Body of pancreas (tissue), 4 donors: Measurements from ENCODE around the gene RER1. TPM values are rescaled to one million over a fixed set of nuclear protein-coding genes. Genes with fewer than 3 reads are reported as not detected.

Experiments used
- ATAC-seq: fragments of 150-250 bp; one replicate; pipeline ENCODE4 v1.9.1; 2016
- DNase-seq, 4 donors: peaks; one replicate each; pipeline ENCODE4 v3.0.0-alpha.2; 2019
- H3K27ac ChIP-seq, 4 donors: fragments of 200-600 bp; sonication (generic); 1 replicate in 3 of 4; 2 replicates in 1 of 4; pipeline versions ENCODE4 v1.5.1 to v1.6.1; 2016 to 2019; ENCODE audit warnings: mild to moderate bottlenecking in 1 of 4, mixed read lengths in 1 of 4, moderate library complexity in 1 of 4
- H3K27me3 ChIP-seq, 2 donors: fragments of 200-600 bp; sonication (generic); one replicate each; pipeline ENCODE4 v1.6.0; 2016; ENCODE audit warnings: mild to moderate bottlenecking in 1 of 2
- H3K36me3 ChIP-seq, 2 donors: fragments of 200-600 bp; sonication (generic); replicated peaks in 1 of 2; 2 replicates each; pipeline ENCODE4 v1.5.1; 2016; ENCODE audit warnings: low read depth in 2 of 2; ENCODE audit not compliant: insufficient read depth in 1 of 2
- H3K4me1 ChIP-seq: fragments of 200-600 bp; sonication (generic); one replicate; pipeline ENCODE4 v1.6.0; 2016
- H3K4me3 ChIP-seq, 2 donors: fragments of 200-600 bp; sonication (generic); 1 replicate in 1 of 2; 2 replicates in 1 of 2; pipeline ENCODE4 v1.5.1; 2016 to 2019
- H3K9me3 ChIP-seq, 3 donors: fragments of 200-600 bp; sonication (generic); 1 replicate in 2 of 3; 2 replicates in 1 of 3; pipeline ENCODE4 v1.5.1; 2016
- POLR2A ChIP-seq, 3 donors: fragments of 450-650 bp; IDR thresholded peaks; one replicate each; pipeline ENCODE4 v1.6.1; 2016; ENCODE audit warnings: antibody characterized with exemption in 3 of 3, mild to moderate bottlenecking in 2 of 3
- WGBS, 2 donors: methylation state at CpG; one replicate each; pipeline ENCODE4 v1.1.5; 2017; 5-methylcytosine and 5-hydroxymethylcytosine counted together
- intact Hi-C: fragments of 100-400 bp; cut with DNase I; formaldehyde crosslinking; loops from one replicate; pipeline ENCODE4 v1.15.1; 2023
- total RNA-seq, 2 donors: library from RNA; depleted of rRNA; stranded (reverse); fragments of >200 nt; gene quantifications; one replicate each; pipeline ENCODE4 v1.1.0, GENCODE V29; 2016
- TF ChIP-seq, protein P1 (sequence below), 7 experiments: fragments of 450-650 bp in 4 of 7; fragments of 200-600 bp in 3 of 7; sonication (generic) in 3 of 7; IDR thresholded peaks; one replicate each; pipeline ENCODE4 v1.5.1; 2016 to 2019; ENCODE audit warnings: antibody characterized with exemption in 7 of 7

The RER1 gene
- total RNA-seq = 10 to 100 TPM; 50.3 to 57.7 TPM

GRCh38 chr1:2391041-2391930 is at the start of gene RER1, which contains the start of gene MORN1:
RER1 (plus strand) TSS chr1:2391841; CDS start chr1:2395791, 3,950 bp downstream.
MORN1 (minus strand) TSS chr1:2391554; CDS start chr1:2391533, 21 bp downstream.
- Histone ChIP-seq H3K4me1 (peaks cover 45% of the 10 kb centered on the region), H3K4me3 (peak within 1 kb of the TSS; percentile 85 to 97), H3K27me3 (no peaks in the 10 kb centered on the region), H3K9me3 (no peaks in the 10 kb centered on the region), H3K27ac (peak within 1 kb of the TSS; percentile 79 to 95 (median 91)), H3K36me3 (no peaks in the 10 kb centered on the region)
- ATAC-seq = peak; percentile 99
- 0% methylated on average over 2 to 89 of the region's 103 CpGs for WGBS, 2 donors
- DNase-seq = peak; percentile 99 to 100 (median 99)
- intact Hi-C loops = no loop called here
- peak; percentile 68 to 84 (median 80) for TF ChIP-seq POLR2A (IDR thresholded peaks at IDR 0.05)
- TF ChIP-seq, protein P1, sequence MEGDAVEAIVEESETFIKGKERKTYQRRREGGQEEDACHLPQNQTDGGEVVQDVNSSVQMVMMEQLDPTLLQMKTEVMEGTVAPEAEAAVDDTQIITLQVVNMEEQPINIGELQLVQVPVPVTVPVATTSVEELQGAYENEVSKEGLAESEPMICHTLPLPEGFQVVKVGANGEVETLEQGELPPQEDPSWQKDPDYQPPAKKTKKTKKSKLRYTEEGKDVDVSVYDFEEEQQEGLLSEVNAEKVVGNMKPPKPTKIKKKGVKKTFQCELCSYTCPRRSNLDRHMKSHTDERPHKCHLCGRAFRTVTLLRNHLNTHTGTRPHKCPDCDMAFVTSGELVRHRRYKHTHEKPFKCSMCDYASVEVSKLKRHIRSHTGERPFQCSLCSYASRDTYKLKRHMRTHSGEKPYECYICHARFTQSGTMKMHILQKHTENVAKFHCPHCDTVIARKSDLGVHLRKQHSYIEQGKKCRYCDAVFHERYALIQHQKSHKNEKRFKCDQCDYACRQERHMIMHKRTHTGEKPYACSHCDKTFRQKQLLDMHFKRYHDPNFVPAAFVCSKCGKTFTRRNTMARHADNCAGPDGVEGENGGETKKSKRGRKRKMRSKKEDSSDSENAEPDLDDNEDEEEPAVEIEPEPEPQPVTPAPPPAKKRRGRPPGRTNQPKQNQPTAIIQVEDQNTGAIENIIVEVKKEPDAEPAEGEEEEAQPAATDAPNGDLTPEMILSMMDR (IDR thresholded peaks at IDR 0.05) = peak in 2 of 7 experiments; percentile 4 to 8

- H3K36me3 ChIP-seq = no peaks in the 10 kb centered on the region
- DNase-seq (no peak), ATAC-seq (no peak)
- H3K9me3 ChIP-seq = no peaks in the 10 kb centered on the region
- no peaks in the 10 kb centered on the region for H3K4me1 ChIP-seq
- no peak overlapping the region for H3K27ac ChIP-seq
- intact Hi-C loops = no loop called here
- H3K27me3 ChIP-seq = no peaks in the 10 kb centered on the region
- WGBS, 2 donors = 78% methylated on average over 19 of the region's 21 CpGs
- TF ChIP-seq, protein P1 (IDR thresholded peaks at IDR 0.05) = no peak
- no peak overlapping the region for H3K4me3 ChIP-seq
These were observed 49.1 kb upstream of the RER1 start for GRCh38 chr1:2342384-2343022.

GRCh38 chr1:2343023-2343935 is 48.4 kb upstream of the RER1 start:
- ATAC-seq (no peak), DNase-seq (no peak)
- peaks cover 4% of the 10 kb centered on the region for H3K4me1 ChIP-seq
- TF ChIP-seq, protein P1 (IDR thresholded peaks at IDR 0.05) = no peak
- no peak for TF ChIP-seq POLR2A (IDR thresholded peaks at IDR 0.05)
- H3K4me3 ChIP-seq = no peak overlapping the region
- WGBS, 2 donors = 77 to 83% methylated on average over 9 to 39 of the region's 39 CpGs
- no peaks in the 10 kb centered on the region for H3K36me3 ChIP-seq
- no peaks in the 10 kb centered on the region for H3K9me3 ChIP-seq
- H3K27ac ChIP-seq = no peak overlapping the region
- no peaks in the 10 kb centered on the region for H3K27me3 ChIP-seq
- intact Hi-C loops = no loop called here

GRCh38 chr1:2344121-2344681 is 47.4 kb upstream of the RER1 start:
- intact Hi-C loops = no loop called here
- H3K4me1 ChIP-seq = peaks cover 4% of the 10 kb centered on the region
- WGBS, 2 donors = 89 to 94% methylated on average over 10 to 22 of the region's 24 CpGs
- no peaks in the 10 kb centered on the region for H3K9me3 ChIP-seq
- no peak overlapping the region for H3K27ac ChIP-seq
- ATAC-seq (no peak), DNase-seq (no peak)
- no peaks in the 10 kb centered on the region for H3K36me3 ChIP-seq
- H3K4me3 ChIP-seq = no peak overlapping the region
- no peak for TF ChIP-seq POLR2A (IDR thresholded peaks at IDR 0.05)
- TF ChIP-seq, protein P1 (IDR thresholded peaks at IDR 0.05) = no peak
- H3K27me3 ChIP-seq = no peaks in the 10 kb centered on the region
